ENCODE data around the gene RBM19. TPM values are rescaled to one million over a fixed set of nuclear protein-coding genes. Genes with fewer than 3 reads are reported as not detected.

RBM19 gene
- total and polyA plus RNA-seq, 11 donors = 12.7 to 27.1 (median 17.4) TPM

- Histone ChIP-seq H3K27me3 (no peaks in the 10 kb centered on the region), H3K27ac (no peak overlapping the region), H3K9me3 (peaks cover 0 to 19% (median 2%) of the 10 kb centered on the region in 12 donors), H3K4me3 (no peak overlapping the region), H3K4me1 (no peaks in the 10 kb centered on the region), H3K36me3 (no peaks in the 10 kb centered on the region)
- no peak for ATAC-seq
- DNase-seq = no peak
- TF ChIP-seq CTCF (IDR thresholded peaks at IDR 0.05) (no peak), POLR2A (IDR thresholded peaks at IDR 0.05) (no peak)
- WGBS, 4 donors = 86 to 96% (median 90%) methylated on average over 5 of the region's 5 CpGs
- intact Hi-C loops (cut with DNase I) = no loop called here
These were observed 160.5 kb downstream of the RBM19 start for GRCh38 chr12:113805673-113806072.

GRCh38 chr12:113804961-113805600 lies 161.0 kb downstream of the RBM19 start:
- peaks cover 0 to 19% (median 2%) of the 10 kb centered on the region in 12 donors for H3K9me3 ChIP-seq
- ATAC-seq = no peak
- H3K36me3 ChIP-seq = no peaks in the 10 kb centered on the region
- H3K27me3 ChIP-seq = no peaks in the 10 kb centered on the region
- H3K27ac ChIP-seq = no peak overlapping the region
- 72 to 83% (median 80%) methylated on average over 16 of the region's 16 CpGs for WGBS, 4 donors
- no peaks in the 10 kb centered on the region for H3K4me1 ChIP-seq
- DNase-seq = no peak
- intact Hi-C loops (cut with DNase I) = no loop called here
- TF ChIP-seq CTCF (IDR thresholded peaks at IDR 0.05) = no peak
- TF ChIP-seq POLR2A (IDR thresholded peaks at IDR 0.05) = no peak
- H3K4me3 ChIP-seq = no peak overlapping the region

- intact Hi-C loops (cut with DNase I) = no loop called here
- no peaks in the 10 kb centered on the region for H3K27me3 ChIP-seq
- WGBS, 4 donors = 75 to 95% (median 90%) methylated on average over 3 of the region's 3 CpGs
- no peak for TF ChIP-seq POLR2A (IDR thresholded peaks at IDR 0.05)
- TF ChIP-seq CTCF (IDR thresholded peaks at IDR 0.05) = no peak
- no peaks in the 10 kb centered on the region for H3K4me1 ChIP-seq
- DNase-seq (no peak), ATAC-seq (no peak)
- peaks cover 0 to 19% (median 2%) of the 10 kb centered on the region in 12 donors for H3K9me3 ChIP-seq
- no peaks in the 10 kb centered on the region for H3K36me3 ChIP-seq
- H3K27ac ChIP-seq = no peak overlapping the region
- no peak overlapping the region for H3K4me3 ChIP-seq
These were observed 162.4 kb downstream of the RBM19 start for GRCh38 chr12:113803759-113804140.

- Histone ChIP-seq H3K4me3 (no peak overlapping the region), H3K4me1 (no peaks in the 10 kb centered on the region), H3K36me3 (no peaks in the 10 kb centered on the region), H3K27ac (no peak overlapping the region), H3K9me3 (peaks cover 0 to 19% (median 2%) of the 10 kb centered on the region in 12 donors), H3K27me3 (peaks cover 0 to 3% (median 0%) of the 10 kb centered on the region in 9 donors)
- TF ChIP-seq POLR2A (IDR thresholded peaks at IDR 0.05) (no peak), CTCF (IDR thresholded peaks at IDR 0.05) (no peak)
- intact Hi-C loops (cut with DNase I) = no loop called here
- WGBS, 4 donors = 77 to 89% (median 78%) methylated on average over 7 to 22 of the region's 22 CpGs
- ATAC-seq = no peak
- no peak for DNase-seq
These were observed 163.0 kb downstream of the RBM19 start for GRCh38 chr12:113802966-113803758.

All from heart left ventricle (tissue), 16 donors.